Measurements from ENCODE around the gene PPFIBP1. TPM values are rescaled to one million over a fixed set of nuclear protein-coding genes. Genes with fewer than 3 reads are reported as not detected.

PPFIBP1 gene
- total and polyA plus RNA-seq, 2 of the 13 experiments (the other 11 are each of a cell fraction or from before 2014, with no cell fraction given) = 16.2 to 21.8 TPM

DNA sequence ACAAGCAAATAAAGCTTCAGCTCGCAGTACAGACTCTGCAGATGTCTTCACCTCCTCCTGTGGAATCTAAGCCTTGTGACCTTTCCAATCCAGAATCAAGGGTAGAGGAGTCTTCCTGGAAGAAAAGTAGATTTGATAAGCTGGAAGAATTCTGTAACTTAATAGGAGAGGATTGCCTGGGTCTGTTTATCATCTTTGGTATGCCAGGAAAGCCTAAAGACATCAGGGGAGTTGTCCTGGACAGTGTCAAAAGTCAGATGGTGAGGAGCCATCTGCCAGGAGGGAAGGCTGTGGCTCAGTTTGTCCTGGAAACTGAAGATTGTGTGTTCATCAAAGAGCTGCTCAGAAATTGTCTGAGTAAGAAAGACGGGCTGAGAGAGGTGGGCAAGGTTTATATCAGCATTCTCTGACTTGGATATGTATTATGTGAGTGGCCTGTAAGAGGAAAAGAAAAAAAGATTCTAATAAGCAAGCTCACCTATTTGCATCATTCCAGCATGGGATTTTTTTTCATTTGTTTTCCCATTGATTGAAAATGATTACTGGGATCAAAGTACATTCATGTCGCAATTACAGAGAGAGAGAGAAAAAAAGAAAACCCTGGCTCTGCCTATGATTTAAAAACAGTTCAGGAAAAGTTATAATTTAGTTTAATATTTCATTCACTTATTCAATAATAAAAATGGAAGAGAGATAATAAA is 173.0 kb downstream of the PPFIBP1 start (continued):
- TF ChIP-seq RERE (CRISPR knock-in tag; IDR thresholded peaks at IDR 0.05; ENCODE audit: low read depth) (0 out of 2 replicates have a peak, but pooled peaks have one; percentile 11), DPF2 (CRISPR knock-in tag; IDR thresholded peaks at IDR 0.05; ENCODE audit: borderline replicate concordance, low read depth) (0 out of 2 replicates have a peak, but pooled peaks have one; percentile 23), HOMEZ (CRISPR knock-in tag; IDR thresholded peaks at IDR 0.05; ENCODE audit: low read depth) (0 out of 2 replicates have a peak, but pooled peaks have one; percentile 24), KAT8 (CRISPR knock-in tag; IDR thresholded peaks at IDR 0.05) (peak; percentile 35; the same call in 1 of the 2 replicates), SMC3 (IDR thresholded peaks at IDR 0.05; ENCODE audit: low read length) (peak; percentile 6; the same call in 1 of the 2 replicates), CEBPB (IDR thresholded peaks at IDR 0.05; ENCODE audit: borderline replicate concordance, low read depth, low read length) (peak; percentile 90), CREM (IDR thresholded peaks at IDR 0.05) (peak; percentile 31; the same call in 1 of the 2 replicates), CREM (CRISPR knock-in tag; IDR thresholded peaks at IDR 0.05) (no peak), ZBTB3 (CRISPR knock-in tag; IDR thresholded peaks at IDR 0.05; ENCODE audit: borderline replicate concordance, low read depth) (no peak), ZNF441 (CRISPR knock-in tag; IDR thresholded peaks at IDR 0.05; ENCODE audit: borderline replicate concordance) (no peak), SIN3B (IDR thresholded peaks at IDR 0.05; ENCODE audit: low read length) (no peak), ZGPAT (CRISPR knock-in tag; IDR thresholded peaks at IDR 0.05) (peak; percentile 31; the same call in 1 of the 2 replicates), ZSCAN9 (CRISPR knock-in tag; IDR thresholded peaks at IDR 0.05; ENCODE audit: borderline replicate concordance) (peak; percentile 30; the same call in 1 of the 2 replicates), ZNF251 (CRISPR knock-in tag; IDR thresholded peaks at IDR 0.05) (no peak), HMG20A (CRISPR knock-in tag; IDR thresholded peaks at IDR 0.05; ENCODE audit: borderline replicate concordance) (peak; percentile 47; the same call in 1 of the 2 replicates), HNF4A (CRISPR knock-in tag; IDR thresholded peaks at IDR 0.05) (peak; percentile 82), HDAC2 (CRISPR knock-in tag; IDR thresholded peaks at IDR 0.05) (peak; percentile 30; the same call in 1 of the 2 replicates), ELK4 (CRISPR knock-in tag; IDR thresholded peaks at IDR 0.05; ENCODE audit: borderline replicate concordance) (no peak), ZNF530 (CRISPR knock-in tag; IDR thresholded peaks at IDR 0.05; ENCODE audit: low read depth) (no peak)
